Omental fat pad (tissue), 4 donors: Measurements from ENCODE around the gene ATP2A3. TPM values are rescaled to one million over a fixed set of nuclear protein-coding genes. Genes with fewer than 3 reads are reported as not detected.

Experiments
- ATAC-seq: fragments of 150-250 bp; one replicate; pipeline ENCODE4 v1.9.1; 2016; ENCODE audit warnings: mild to moderate bottlenecking, moderate library complexity; ENCODE audit not compliant: low FRiP score
- DNase-seq: peaks from one replicate; pipeline ENCODE4 v3.0.0-alpha.2; 2019; ENCODE audit warnings: low spot score
- CTCF ChIP-seq, 3 donors: fragments of 450-650 bp; IDR thresholded peaks; one replicate each; pipeline ENCODE4 v1.5.1; 2016 to 2017; ENCODE audit warnings: antibody characterized with exemption in 3 of 3, mild to moderate bottlenecking in 3 of 3, moderate library complexity in 2 of 3
- total RNA-seq, 4 donors: library from RNA; depleted of rRNA; stranded (reverse); fragments of >200 nt; gene quantifications; one replicate each; pipeline ENCODE4 v1.1.0, GENCODE V29; 2016

Gene ATP2A3
- total RNA-seq, 4 donors from 2014 or later, result 2.9 to 12.3 (median 5.5) TPM

GRCh38 chr17:3927628-3928340, 36.5 kb downstream of the ATP2A3 start:
- no peak for TF ChIP-seq CTCF (IDR thresholded peaks at IDR 0.05)
- DNase-seq, result no peak
- ATAC-seq, result no peak

- no peak for ATAC-seq
- no peak for DNase-seq
- TF ChIP-seq CTCF (IDR thresholded peaks at IDR 0.05), result no peak
Measured at GRCh38 chr17:3926860-3927627, 37.2 kb downstream of the ATP2A3 start.

GRCh38 chr17:3925684-3926485, 38.4 kb downstream of the ATP2A3 start:
- no peak for TF ChIP-seq CTCF (IDR thresholded peaks at IDR 0.05)
- ATAC-seq, result no peak
- DNase-seq, result no peak

GRCh38 chr17:3924512-3925350, 39.5 kb downstream of the ATP2A3 start:
- TF ChIP-seq CTCF (IDR thresholded peaks at IDR 0.05), result no peak
- DNase-seq, result no peak
- no peak for ATAC-seq

- TF ChIP-seq CTCF (IDR thresholded peaks at IDR 0.05), result no peak
- DNase-seq (no peak), ATAC-seq (no peak)
Measured at GRCh38 chr17:3923466-3924190, 40.6 kb downstream of the ATP2A3 start.

- DNase-seq (no peak), ATAC-seq (no peak)
- TF ChIP-seq CTCF (IDR thresholded peaks at IDR 0.05), result no peak
Measured at GRCh38 chr17:3922765-3923164, 41.5 kb downstream of the ATP2A3 start.
